NCI-H1436 (cell line): Measurements from ENCODE around the gene VAV3.
"Not testable (repeated sequence)": the region's sequence is repeated elsewhere in the genome, so short reads cannot be mapped to it uniquely, and the experiment has no call there.

Experiments
- DNase-seq: peaks from one replicate; lab custom pipeline; 2025; lab: John Stamatoyannopoulos, UW

VAV3 gene

DNA sequence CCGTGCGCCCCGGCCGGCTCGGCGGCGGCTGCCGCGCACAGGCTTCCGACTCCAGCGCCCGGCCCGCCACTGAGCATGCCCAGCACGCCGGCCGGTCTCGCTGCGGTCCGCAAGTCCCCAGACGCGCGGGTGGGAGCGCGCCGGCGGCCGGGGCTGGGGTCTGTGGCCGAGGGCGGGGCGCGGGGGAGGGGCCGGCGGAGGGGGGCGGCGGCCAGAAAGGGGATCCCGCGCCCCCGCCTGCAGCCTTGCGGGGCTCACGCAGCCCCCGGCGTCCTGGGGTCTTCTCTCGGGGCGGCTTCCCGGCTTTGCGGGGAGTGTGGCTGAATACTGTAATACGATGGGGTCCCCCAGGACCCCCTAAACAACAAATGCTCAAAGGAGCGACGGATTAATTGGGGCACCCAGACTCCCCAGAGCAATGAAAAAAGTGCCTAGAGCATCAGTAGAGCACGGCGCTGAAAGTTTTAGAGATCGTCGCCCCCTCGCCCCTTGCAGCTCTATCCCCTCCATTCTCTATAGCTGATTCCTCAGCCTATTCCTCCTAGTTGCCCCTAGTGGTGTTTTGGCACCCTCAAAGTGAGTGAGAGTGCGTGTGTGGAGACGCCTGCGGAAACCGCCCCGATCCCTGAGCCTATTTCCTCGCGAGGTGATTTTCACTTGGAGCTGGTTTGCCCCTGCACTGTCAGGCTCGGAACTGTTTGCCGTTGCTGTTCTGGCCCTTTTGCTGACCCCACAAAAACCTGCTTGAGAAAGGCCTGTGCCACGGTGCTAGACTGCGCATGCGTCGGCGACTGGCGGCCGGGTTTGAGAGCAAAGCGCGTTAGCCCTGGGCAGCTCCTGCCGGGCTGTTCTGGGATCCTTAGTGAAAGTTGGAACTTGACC is at the start of gene VAV3:
Gene VAV3, minus strand, starts transcription at position 71 of the 882 bp plus-strand sequence. CDS start 311 bp downstream, outside the sequence.
- no peak for DNase-seq

DNA sequence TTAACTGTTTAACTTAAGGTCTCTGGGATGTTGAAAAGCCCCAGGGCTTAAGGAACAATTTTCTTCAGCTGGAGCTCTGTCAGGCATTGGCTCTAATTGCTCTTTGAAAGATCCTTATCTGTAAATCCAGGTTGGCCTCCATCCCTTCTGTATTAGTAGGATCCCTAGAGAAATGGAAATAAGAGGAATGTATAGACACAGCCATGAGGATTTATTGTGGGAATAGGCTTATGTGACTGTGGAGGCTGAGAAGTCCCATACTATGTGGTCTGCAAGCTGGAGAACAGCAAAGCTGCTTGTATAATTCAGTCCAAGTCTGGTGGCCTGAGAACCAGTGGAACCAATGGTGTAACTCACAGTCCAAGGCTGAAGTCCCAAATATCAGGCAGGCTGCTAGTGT is 47.6 kb upstream of the VAV3 start:
- no peak for DNase-seq

GRCh38 chr1:108011295-108011694 is 46.3 kb upstream of the VAV3 start:
- DNase-seq = no peak

DNA sequence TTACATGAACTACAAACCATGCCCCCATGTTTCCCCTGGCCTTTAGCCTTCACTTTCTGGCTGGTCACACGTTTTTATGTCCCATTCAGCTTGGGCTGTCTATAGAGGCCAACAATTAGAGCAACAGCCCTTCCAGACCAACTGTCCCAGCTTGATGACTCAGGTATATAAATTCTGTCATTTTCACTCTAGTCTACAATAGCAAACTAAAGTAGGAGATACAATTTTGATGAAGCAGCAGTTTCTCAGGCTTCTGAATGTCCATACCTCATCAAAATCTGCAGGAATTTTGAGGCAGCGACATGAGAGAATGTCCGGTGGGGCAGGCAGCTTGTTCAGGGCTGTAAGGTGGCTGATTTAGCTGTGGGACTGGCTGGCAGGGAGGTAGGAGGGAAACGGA is 45.6 kb upstream of the VAV3 start:
- no peak for DNase-seq

DNA sequence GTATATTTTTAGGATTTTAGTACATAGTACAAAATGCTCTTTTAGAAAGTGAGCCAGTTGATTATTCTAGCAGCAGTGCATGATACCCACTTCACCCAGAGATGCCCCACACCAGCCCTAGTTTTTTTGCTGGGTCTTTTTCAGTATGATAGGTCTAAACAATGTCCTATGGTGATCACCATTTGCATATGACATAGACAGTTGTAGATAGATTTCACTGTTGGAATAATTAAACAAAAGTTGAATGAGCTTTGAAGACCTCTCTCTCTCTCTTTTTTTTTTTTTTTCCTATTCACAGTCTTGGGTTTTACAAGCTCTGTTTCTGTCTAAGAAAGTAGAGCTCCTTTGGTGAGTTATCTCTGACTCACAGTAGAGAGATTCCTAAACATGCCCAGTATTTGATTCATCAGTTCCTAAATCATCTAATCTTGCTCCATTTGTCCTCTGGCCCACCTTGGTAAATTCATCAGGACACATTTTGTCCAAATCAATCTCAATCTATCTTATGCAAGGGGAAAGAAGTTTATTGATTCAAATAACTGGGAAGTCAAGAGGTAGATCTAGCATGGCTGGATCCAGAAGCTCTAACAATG is 44.7 kb upstream of the VAV3 start:
- DNase-seq = no peak

- DNase-seq = no peak
Measured at GRCh38 chr1:108007531-108007930, 42.6 kb upstream of the VAV3 start.

DNA sequence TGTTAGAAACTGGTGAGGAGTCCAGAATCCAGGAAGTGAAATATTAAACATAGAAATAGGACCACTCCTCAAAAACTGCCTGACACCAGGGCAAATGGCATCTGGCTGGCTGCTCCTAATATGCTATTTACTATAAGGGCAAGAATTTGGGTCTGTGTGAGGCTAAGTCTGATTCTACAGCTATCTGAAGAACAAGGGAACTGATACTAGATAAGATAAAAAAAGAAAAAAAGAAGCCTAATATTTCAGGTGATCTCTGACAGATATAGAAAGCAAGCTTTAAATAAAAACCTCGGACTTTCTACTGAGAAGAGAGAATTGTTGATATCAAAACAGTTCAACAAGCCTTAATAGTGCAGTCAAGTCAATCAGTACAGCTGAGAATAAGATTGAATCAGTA is 42.1 kb upstream of the VAV3 start:
- DNase-seq = no peak

DNA sequence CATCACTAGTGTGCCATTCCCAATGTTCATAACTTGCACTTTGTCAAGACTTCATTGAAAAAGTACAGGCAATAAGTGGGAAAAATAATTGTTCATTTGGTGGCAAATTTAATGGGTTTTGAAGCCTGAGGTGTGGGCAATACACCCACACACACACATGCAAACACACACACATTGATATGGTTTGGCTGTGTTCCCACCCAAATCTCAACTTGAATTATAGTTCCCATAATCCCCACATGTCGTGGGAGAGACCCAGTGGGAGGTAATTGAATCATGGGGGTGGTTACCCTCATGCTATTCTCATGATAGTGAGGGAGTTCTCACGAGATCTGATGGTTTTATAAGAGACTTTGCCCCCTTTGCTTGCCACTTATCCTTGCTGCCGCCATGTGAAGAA is 39.9 kb upstream of the VAV3 start:
- DNase-seq = not testable (repeated sequence)

- no peak for DNase-seq
Measured at GRCh38 chr1:108000620-108001111, 35.7 kb upstream of the VAV3 start.

DNA sequence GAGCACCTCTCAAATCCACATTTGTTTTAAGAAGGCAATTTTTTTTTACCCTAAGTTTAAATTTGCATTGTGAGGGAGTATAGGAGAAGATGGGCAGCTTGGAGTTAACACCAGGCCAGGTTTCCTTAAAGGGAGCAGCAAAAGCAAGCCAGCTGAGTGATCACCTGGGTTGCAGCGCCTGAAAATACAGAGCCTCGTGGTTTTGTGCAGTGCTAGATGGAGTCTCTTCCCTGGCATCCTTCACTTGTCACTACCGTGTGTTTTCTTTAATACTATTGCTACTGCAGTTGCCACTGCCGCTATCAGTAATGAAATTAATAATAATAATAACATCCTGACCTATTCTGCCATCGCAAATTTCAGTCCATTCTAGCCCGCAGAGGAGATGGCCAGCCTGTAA is 35.2 kb upstream of the VAV3 start:
- no peak for DNase-seq

DNA sequence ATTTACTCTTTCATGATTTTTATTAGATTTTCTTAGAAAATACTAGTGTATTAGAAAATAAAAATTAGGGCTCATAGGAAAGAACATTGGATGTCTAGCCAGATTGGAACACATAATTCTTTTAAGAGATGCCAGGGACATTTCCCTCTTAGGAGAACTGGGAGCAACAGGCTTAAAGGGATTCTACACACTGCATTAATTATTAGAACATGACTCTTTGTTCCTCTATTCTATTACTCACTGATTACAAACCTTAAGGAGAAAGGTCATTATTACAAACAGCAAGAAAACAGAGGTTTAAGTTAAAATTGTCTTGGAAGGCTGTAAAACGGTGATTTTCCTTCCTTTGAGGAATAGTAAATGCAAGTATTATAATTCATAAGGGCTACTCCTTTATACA is 32.9 kb upstream of the VAV3 start:
- DNase-seq = no peak

GRCh38 chr1:107993920-107994319 is 28.9 kb upstream of the VAV3 start:
- DNase-seq = no peak

DNA sequence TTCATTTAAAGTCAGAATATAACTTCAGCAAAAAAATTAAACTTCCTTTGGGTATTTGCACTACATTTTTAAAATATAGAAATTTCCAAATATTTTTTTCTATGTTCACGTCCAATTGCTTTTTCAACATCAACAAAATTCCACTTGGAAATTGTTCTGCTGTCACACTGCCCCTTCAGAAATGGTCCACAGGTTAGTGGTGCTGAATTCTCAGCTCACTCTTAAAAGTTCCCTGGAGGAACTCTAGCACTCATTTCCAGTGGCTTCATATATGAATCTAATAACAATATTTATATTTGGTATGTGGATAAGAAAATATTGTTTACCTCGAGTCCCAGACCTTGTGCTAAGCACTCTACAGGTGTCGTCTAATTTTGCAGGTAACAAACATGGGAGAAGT is 27.4 kb upstream of the VAV3 start:
- no peak for DNase-seq

DNA sequence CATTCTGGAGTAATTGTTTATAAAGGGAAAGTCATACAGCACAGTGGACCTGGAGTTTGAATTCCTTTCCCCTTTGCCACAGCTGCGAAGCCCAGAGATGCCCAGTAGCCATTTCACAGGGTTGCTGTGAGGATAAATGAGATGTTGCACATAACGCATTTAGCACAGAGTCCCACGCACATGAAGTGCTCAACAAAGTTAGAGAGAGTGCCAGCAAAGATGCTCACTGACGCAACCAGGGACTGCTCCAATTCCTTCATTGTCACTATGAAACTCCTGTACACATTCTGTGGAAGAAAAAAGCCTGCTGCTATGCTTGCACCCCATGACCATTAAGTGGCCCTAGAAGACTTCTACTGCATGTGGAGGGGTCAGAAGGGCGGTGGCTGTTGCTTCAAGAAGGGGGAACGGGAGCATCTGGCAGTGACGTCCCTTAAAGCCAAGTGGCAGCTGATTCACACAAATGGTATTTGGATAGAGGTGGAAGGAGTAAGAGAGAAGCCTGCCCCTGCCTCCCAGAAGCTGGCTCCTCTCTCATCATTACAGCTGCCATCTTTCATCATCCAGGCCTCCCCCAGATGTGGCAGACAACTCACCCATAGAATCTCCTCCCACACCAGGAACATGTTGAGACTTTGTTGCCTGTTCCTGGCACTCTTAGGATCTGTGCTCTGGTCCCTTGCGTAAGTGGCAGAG is 26.5 kb upstream of the VAV3 start:
- no peak for DNase-seq

DNA sequence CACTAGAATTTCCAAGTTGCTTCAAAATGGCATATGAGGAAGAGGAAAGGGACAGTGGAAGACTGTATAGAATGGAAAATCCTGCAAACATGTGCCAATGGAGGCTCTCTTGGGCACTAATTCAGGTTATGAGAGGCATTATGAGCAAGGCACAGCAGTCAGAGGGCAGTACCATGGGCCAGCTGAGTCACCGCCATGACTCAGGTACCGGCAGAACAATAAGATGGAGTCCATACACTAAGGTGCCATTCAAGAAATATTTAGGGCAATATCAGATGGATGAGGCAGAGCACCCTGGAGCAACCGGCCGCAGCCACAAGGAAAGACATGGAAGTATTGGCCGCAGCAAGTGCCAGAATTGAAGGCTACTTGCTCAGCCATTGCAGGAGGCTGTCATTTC is 25.6 kb upstream of the VAV3 start:
- no peak for DNase-seq

DNA sequence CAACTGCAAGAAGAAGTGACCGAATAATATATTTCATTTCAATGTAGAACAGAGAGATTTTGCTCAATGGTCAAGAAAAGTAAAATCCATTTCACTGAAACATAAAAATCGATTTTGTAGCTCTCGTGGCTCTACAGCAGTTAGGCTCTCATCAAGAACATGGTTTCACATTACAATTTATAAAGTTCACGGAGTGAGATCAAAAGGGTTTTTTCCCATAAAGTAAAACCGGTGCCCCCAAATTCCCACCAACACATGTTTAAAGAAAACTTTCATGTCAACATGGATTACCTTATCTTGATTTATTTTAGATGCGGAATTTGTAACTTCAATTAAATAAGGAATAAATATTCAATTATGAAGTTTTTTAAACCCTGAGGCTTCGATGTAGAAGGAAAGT is 16.3 kb upstream of the VAV3 start:
- DNase-seq = no peak

- DNase-seq = no peak
Measured at GRCh38 chr1:107979926-107980325, 14.9 kb upstream of the VAV3 start.

DNA sequence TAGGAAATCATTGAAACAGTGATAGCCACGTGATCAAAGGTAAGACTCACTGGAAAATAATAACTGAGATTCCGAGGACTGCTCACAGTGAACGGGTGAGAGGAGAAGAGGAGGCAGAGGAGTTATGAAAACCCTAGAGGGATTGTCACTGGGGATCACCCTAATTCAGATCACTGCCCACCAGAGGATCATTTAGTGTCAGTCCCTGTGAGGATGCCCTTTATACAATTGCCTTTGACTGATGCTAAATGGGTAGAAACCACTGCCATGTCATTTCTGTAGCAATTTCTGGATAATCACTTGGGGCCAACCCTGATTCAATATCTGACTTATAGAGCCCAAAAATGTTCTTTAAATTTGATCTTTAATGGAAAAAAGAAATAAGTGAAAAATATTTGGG is 14.1 kb upstream of the VAV3 start:
- no peak for DNase-seq

DNA sequence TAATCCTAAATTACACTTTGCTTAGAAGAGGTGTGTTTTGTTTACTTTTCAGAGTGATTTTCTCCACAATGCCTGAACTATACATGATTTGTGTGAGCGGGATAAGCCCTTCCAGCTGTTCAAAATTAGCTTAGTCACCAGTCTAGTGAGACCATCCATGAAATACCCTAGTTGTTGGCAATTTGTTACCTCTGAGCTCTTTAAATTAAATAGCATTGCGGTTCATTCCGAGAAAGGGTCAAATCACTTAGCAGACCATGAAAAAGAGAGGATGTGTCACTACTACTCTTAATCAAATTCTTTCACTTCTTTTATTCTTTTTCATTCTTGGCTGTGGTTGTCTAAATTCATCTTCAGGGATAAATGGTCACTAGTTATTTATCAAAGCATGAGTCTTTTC is 11.9 kb upstream of the VAV3 start:
- DNase-seq = no peak

GRCh38 chr1:107976431-107976830 is 11.5 kb upstream of the VAV3 start:
- no peak for DNase-seq

GRCh38 chr1:107975851-107976250 is 10.9 kb upstream of the VAV3 start:
- DNase-seq = no peak

DNA sequence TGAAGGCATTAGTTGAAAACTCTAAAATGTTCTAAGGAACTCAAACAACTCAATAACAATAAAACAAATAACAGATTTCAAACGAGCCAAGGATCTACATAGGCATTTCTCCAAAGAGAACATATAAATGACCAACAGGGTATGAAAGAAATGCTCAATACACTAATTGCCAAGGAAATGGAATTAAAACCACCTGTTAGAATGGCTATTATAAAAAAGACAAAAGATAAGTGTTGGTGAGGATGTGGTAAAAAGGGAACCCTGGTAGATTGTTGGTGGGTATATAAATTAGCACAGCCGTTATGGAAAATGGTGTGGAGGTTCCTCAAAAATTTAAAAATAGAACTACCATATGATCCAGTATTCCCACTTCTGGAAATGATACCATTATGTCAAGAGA is 9.1 kb upstream of the VAV3 start:
- no peak for DNase-seq
